Hematopoietic multipotent progenitor cell treated with erythropoietin and hydrocortisone succinate and interleukin-3 and kit ligand, for 17 days (in vitro differentiated cells): ENCODE results near the gene AMBP.

ENCODE experiments used
- DNase-seq: peaks from one replicate; pipeline ENCODE4 v3.0.0-alpha.2; 2015; ENCODE audit warnings: low spot score

AMBP gene

GRCh38 chr9:114078021-114078780 lies at the start of gene AMBP:
AMBP (minus strand) TSS chr9:114078300; CDS start chr9:114078209, 91 bp downstream.
- no peak for DNase-seq

- no peak for DNase-seq
Observed at GRCh38 chr9:114126247-114127060, 48.4 kb upstream of the AMBP start.

- DNase-seq, result no peak
Observed at GRCh38 chr9:114125476-114126013, 47.4 kb upstream of the AMBP start.

GRCh38 chr9:114124666-114125475 lies 46.8 kb upstream of the AMBP start:
- no peak for DNase-seq

- DNase-seq, result no peak
Observed at GRCh38 chr9:114124138-114124537, 46.0 kb upstream of the AMBP start.

GRCh38 chr9:114123031-114123977 lies 45.2 kb upstream of the AMBP start:
- no peak for DNase-seq

GRCh38 chr9:114122136-114123027 lies 44.3 kb upstream of the AMBP start:
- no peak for DNase-seq

GRCh38 chr9:114121227-114122135 lies 43.4 kb upstream of the AMBP start:
- no peak for DNase-seq

- DNase-seq, result no peak
Observed at GRCh38 chr9:114120192-114121014, 42.3 kb upstream of the AMBP start.

- no peak for DNase-seq
Observed at GRCh38 chr9:114119242-114120191, 41.4 kb upstream of the AMBP start.

GRCh38 chr9:114117996-114118830 lies 40.1 kb upstream of the AMBP start:
- DNase-seq, result no peak

GRCh38 chr9:114117614-114117995 lies 39.5 kb upstream of the AMBP start:
- DNase-seq, result no peak

- DNase-seq, result no peak
Observed at GRCh38 chr9:114116126-114116747, 38.1 kb upstream of the AMBP start.

- no peak for DNase-seq
Observed at GRCh38 chr9:114115654-114116125, 37.6 kb upstream of the AMBP start.

GRCh38 chr9:114114364-114114763 lies 36.3 kb upstream of the AMBP start:
- DNase-seq, result no peak
